Motor neuron (in vitro differentiated cells): Measurements from ENCODE around the gene EXOSC3. TPM values are rescaled to one million over a fixed set of nuclear protein-coding genes. Genes with fewer than 3 reads are reported as not detected.
"Not testable (repeated sequence)": the region's sequence is repeated elsewhere in the genome, so short reads cannot be mapped to it uniquely, and the experiment has no call there.

ENCODE experiments used
- ATAC-seq, 8 experiments: fragments of 200-7000 bp; cut with Tn5 transposase; replicated peaks in 6 of 8; 2 replicates each; pipeline ENCODE4 v1.8.0; 2021; ENCODE audit warnings: mild to moderate bottlenecking in 8 of 8, moderate library complexity in 8 of 8
- H3K27ac ChIP-seq, 2 donors: fragments of 250-450 bp; sonication (Bioruptor Pico); 2 replicates each; pipeline ENCODE4 v1.9.0; 2021; ENCODE audit warnings: antibody characterized with exemption in 2 of 2, mild to moderate bottlenecking in 2 of 2, moderate library complexity in 1 of 2
- H3K4me1 ChIP-seq, 2 donors: fragments of 250-450 bp; sonication (Bioruptor Pico); replicated peaks in 1 of 2; 2 replicates each; pipeline ENCODE4 v1.6.1; 2021; ENCODE audit warnings: antibody characterized with exemption in 2 of 2, mild to moderate bottlenecking in 2 of 2, moderate library complexity in 1 of 2
- H3K4me3 ChIP-seq, 5 donors: fragments of 250-450 bp; sonication (Bioruptor Pico); 2 replicates each; pipeline ENCODE4 v1.9.0; 2021; ENCODE audit warnings: antibody characterized with exemption in 5 of 5, mild to moderate bottlenecking in 5 of 5, moderate library complexity in 4 of 5
- WGBS, 10 experiments: fragments of 450-650 bp; shearing (Covaris generic); methylation state at CpG; one replicate each; pipeline ENCODE4 v1.0.0; 2022; 5-methylcytosine and 5-hydroxymethylcytosine counted together
- in situ Hi-C, 9 experiments: fragments of 400-800 bp; cut with MboI; loops; one replicate each; pipeline ENCODE4 v1.15.0; 2021; ENCODE audit warnings: low sequenced_read_pairs in 9 of 9, low pct_unique_long_range_greater_than_20kb in 2 of 9; ENCODE audit not compliant: unreplicated experiment in 9 of 9
- total RNA-seq, 8 experiments: library from RNA; unstranded; fragments of 300-600 nt; gene quantifications; 2 replicates each; pipeline versions ENCODE4 v1.2.3 to v1.2.4, GENCODE V29; 2022

The EXOSC3 gene
- total RNA-seq = 10 to 100 TPM; 24.7 to 57.2 (median 43.2) TPM

DNA sequence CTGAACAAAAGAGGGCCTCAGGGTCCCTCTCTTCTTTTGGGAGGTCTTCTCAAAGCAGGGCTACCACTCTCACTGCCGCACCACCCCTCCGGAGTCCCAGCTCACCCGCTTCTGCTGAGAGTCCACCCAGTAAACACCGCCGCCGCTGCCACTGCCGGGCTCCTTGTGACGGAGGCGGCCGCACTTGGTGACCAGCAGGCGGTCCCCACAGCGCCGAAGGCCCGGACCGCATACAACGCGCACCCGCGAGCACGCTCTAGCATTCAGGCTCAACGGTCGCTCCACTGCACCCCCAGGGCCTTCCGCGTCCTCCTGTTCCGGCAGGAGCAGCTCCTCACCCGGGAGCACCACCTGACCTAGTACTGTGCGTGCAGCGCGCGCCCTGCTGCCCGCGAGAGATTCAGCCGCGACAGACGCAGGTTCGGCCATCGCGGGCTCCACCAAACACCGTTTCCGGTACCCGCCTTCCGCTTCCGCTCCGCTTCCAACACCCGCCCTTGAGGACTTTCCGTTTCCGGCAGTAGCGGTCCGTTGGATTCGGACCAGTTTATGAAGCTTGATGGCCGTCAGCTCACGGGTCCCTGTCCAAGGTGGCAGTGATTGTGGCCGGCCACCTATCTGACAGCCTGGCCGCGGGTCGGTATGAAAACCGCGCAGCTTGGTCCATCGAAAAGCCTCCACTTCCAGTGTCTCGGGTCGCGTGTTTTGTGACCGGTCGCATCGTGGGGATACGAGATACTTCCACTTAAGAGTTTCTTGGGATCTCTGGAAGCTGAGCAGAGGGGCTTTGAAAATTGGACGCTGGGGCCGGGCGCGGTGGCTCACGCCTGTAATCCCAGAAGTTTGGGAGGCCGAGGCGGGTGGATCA, at the start of gene EXOSC3:
EXOSC3 (minus strand) TSS at position 449 of the 868 bp plus-strand sequence; CDS start at position 429, 20 bp downstream.
- peak within 1 kb of the TSS; percentile 79 to 89 (median 82) for H3K4me3 ChIP-seq
- peaks cover 7 to 17% of the 10 kb centered on the region in 2 donors for H3K4me1 ChIP-seq
- peak within 1 kb of the TSS; percentile 76 to 90 for H3K27ac ChIP-seq
- in situ Hi-C loops = loop anchor here in 3 of 9 experiments (25.0 kb wide), 3 partner anchors 102 to 298 kb away; partner anchors contain the start of genes FBXO10 (in 2 of the 3), TOMM5 (in 2 of the 3) and POLR1E (in 1 of the 3)
- 0 to 2% (median 0%) methylated on average over 1 to 12 of the region's 73 CpGs; no CpG with 5 or more reads in 4 of the 10 experiments for WGBS, 10 experiments
- ATAC-seq = peak; percentile 91 to 98 (median 96)

DNA sequence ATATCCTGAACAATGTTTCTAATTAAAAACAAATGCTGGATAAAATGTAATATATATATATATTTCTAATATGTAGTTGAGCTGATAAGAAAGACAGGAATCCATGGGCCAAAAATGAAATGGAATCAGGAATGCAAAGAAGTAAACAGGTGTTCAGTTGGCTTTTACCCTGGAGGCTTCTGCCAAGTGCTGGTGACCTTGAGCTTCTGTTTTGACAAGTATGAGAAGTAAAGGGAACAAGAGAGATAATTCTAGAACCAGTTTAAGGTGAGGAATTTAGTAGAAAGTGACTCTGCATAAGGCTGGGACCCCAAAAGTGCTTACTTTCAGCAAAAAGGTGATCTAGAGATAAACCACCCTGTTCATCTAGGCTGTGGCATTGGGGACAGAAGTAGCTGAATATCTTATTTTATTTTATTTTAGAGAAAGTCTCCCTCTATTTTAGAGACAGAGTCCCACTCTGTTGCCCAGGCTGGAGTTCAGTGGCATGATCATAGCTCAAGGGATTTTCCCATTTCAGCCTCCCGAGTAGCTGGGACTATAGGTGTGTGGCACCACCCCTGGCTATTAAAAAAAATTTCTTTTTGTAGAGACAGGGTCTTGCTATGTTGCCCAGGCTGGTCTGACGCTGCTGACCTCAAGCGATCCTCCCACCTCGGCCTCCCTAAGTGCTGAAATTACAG, 42.8 kb upstream of the EXOSC3 start:
- H3K4me3 ChIP-seq = no peak overlapping the region
- no peak for ATAC-seq
- no peaks in the 10 kb centered on the region for H3K4me1 ChIP-seq
- in situ Hi-C loops = no loop called here
- WGBS, 10 experiments = 80 to 100% (median 100%) methylated on average over 1 to 4 of the region's 4 CpGs; no CpG with 5 or more reads in 3 of the 10 experiments
- H3K27ac ChIP-seq = no peak overlapping the region

DNA sequence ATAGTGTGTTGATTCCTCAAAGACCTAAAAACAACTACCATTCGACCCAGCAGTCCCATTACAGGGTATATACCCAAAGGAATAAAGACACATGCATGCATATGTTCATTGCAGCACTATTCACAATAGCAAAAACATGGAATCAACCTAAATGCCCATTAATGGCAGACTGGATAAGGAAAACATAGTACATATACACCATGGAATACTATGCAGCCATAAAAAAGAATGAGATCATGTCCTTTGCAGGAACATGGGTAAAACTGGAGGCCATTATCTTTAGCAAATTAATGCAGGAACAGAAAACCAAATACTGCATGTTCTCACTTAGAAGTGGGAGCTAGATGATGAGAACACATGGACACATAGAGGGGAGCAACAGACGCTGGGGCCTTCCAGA, 40.3 kb upstream of the EXOSC3 start:
- H3K4me3 ChIP-seq, H3K4me1 ChIP-seq, in situ Hi-C loops, ATAC-seq, H3K27ac ChIP-seq: not testable (repeated sequence)
- WGBS, 10 experiments = 89 to 100% (median 96%) methylated on average over 1 to 2 of the region's 2 CpGs; no CpG with 5 or more reads in 3 of the 10 experiments

DNA sequence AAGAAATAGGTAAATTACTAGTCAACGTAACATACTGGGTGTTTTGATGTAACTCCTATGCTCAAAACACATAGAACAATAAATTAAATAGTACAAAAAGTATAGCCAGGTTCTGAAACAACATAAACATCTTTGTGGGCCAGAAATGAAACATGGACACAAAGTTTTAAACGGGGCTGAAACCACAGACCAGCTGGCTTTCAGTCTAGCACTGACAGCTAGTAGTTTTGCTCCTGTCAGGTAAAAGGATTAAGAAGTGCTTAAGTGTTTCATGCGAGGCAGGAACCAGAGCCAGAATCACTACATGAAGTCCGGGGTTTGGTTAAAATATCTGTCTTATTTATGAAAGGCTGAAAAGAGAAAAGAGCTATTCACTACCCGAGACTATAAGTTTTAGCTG, 35.3 kb upstream of the EXOSC3 start:
- Histone ChIP-seq H3K4me1 (no peaks in the 10 kb centered on the region), H3K27ac (no peak overlapping the region), H3K4me3 (no peak overlapping the region)
- in situ Hi-C loops = no loop called here
- no peak for ATAC-seq
- WGBS, 10 experiments = 81 to 100% (median 100%) methylated on average over 1 to 5 of the region's 5 CpGs; no CpG with 5 or more reads in 1 of the 10 experiments

DNA sequence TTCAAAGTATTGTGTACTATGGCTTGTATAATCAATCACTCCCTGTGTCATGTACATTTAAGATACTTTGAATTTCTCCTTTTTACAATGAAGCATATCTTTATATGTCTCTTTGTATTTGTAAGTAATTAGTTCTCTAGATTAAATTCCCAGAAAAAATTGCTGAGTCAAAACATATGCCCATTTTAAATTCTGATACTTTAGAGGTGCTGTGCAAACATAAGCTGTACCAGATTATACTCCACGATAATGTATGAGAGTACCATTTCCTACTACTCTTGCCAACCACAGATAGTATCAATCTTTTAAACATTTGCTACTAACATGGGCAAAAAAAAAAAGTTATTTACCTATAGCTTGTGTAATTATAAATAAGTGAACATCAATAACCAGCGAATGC, 34.0 kb upstream of the EXOSC3 start:
- H3K27ac ChIP-seq = no peak overlapping the region
- H3K4me1 ChIP-seq = no peaks in the 10 kb centered on the region
- in situ Hi-C loops = no loop called here
- no peak overlapping the region for H3K4me3 ChIP-seq
- 20 to 100% (median 95%) methylated on average over 1 to 2 of the region's 2 CpGs; no CpG with 5 or more reads in 1 of the 10 experiments for WGBS, 10 experiments
- no peak for ATAC-seq

DNA sequence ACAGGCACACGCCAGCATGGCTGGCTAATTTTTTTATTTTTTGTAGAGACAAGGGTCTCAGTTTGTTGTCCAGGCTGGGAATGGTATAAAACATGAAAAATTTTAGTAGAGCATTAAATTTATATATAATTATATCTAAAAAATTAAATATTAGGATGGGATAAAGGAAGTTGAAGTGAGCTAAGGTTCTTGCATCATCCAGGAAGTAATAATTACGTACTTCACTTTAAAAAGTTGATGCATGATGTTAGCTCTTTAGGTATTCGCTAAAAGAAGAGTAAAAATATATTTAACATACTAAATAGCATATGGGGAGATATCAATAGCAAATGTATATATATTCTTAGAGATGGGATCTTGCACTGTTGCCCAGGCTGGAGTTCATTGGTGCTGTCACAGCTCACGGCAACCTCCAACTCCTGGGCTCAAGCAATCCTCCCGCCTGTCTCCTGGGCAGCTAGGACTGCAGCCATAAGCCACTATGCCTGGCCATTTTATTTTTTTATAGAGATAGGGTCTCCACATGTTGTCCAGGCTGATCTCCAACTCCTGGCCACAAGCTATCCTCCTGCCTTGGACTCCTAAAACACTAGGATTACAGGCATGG, 28.0 kb upstream of the EXOSC3 start:
- no peak overlapping the region for H3K27ac ChIP-seq
- 84 to 100% (median 92%) methylated on average over 1 to 5 of the region's 5 CpGs for WGBS, 10 experiments
- in situ Hi-C loops = no loop called here
- H3K4me1 ChIP-seq = no peaks in the 10 kb centered on the region
- no peak for ATAC-seq
- H3K4me3 ChIP-seq = no peak overlapping the region

DNA sequence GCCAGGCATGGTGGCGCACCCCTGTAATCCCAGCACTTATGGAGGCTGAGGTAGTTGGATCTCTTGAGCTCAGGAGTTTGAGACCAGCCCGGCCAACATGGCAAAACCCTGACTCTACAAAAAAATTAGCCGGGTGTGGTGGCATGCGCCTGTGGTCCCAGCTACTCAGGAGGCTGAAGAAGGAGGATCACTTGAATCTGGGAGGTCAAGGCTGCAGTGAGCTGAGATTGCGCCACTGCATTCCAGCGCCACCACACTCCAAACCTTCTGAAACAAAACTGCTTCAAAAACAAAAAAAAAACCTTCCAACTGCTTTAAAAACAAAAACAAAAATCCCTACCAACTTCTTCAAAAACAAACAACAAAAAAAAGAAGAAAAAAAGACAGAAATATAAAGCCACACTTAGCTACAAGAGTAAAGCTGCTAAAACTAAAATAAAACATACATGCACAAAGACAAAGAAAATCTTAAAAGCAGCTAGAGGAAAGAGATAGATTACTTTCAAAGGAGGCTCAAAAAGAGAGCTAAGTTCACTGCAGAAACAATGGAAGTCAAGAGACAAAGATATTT, 27.1 kb upstream of the EXOSC3 start:
- ATAC-seq = no peak
- WGBS, 10 experiments = 90 to 100% (median 97%) methylated on average over 2 to 6 of the region's 6 CpGs
- Histone ChIP-seq H3K27ac (no peak overlapping the region), H3K4me1 (no peaks in the 10 kb centered on the region), H3K4me3 (no peak overlapping the region)
- in situ Hi-C loops = no loop called here

DNA sequence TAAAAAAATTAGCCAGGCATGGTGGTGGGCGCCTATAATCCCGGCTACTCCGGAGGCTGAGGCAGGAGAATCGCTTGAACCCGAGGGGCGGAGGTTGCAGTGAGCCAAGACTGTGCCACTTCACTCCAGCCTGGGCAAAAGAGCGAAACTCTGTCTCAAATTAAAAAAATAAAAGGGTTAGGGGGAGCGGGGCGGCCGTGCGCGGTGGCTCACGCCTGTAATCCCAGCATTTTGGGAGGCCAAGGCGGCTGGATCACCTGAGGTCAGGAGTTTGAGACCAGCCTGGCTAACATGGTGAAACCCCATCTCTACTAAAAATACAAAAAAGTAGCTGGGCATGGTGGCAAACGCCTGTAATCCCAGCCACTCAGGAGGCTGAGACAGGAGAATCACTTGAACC, 24.8 kb upstream of the EXOSC3 start:
- H3K4me1 ChIP-seq, H3K4me3 ChIP-seq, in situ Hi-C loops, ATAC-seq, H3K27ac ChIP-seq: not testable (repeated sequence)
- 56 to 100% (median 100%) methylated on average over 1 to 7 of the region's 15 CpGs; no CpG with 5 or more reads in 3 of the 10 experiments for WGBS, 10 experiments

DNA sequence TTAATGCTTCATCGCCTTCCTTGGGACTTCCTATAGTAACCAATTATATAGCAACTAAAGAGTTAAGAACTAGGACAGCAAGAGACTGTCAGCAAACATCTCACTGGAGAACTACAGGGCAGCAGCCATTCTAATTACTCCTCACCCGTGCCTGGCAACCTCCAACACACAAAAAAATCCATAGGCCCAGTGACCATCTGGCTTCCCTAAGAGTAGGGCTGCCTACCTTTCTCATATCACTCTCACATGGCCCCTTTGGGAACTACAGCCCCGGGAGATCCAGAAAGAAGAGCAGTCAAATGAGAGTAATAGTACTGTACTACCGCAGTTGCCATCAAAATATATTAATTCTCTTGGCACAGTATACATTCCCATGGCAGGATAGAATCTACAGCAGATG, 21.4 kb upstream of the EXOSC3 start:
- peak in 6 of 8 experiments; percentile 36 to 94 (median 80) for ATAC-seq

DNA sequence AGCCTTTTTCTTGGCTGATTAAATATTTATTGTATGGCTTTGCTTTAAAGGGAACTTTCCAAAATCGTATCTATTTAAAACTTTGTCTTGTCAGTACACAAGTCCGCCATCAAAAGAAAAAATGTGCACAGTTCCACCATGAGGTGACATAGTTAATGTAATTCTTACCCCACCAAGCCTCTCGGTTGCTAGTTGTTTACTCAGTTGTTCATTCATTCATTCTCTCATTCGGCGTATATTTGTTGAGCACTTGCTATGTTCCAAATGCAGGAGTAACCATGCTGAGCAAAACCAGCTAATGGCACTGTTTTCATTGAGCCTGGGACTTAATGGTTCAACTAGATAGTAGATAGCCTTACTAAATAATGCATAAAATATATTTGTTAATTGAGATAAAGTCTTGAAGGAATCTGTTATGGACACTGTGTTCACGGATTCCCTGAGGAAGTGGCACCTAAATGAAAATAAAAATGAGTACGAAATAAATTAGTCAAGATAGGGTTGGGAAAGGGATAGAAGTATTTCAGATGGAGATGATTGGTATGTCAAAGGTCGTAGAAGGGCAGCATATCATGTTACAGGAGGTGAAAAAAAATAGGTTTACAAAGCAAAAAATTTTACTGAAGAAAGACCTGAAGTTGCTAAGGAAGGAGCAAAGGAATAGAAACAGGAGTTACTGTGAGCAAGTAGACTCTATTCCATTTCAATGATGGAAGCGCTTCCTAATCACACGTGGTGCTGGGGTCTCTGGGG, 17.3 kb upstream of the EXOSC3 start:
- no peak overlapping the region for H3K27ac ChIP-seq
- peak overlapping the region; percentile 72 to 96 (median 87) for H3K4me3 ChIP-seq
- peaks cover 14 to 22% of the 10 kb centered on the region in 2 donors for H3K4me1 ChIP-seq
- 25 to 64% (median 48%) methylated on average over 3 to 10 of the region's 10 CpGs for WGBS, 10 experiments
- in situ Hi-C loops = no loop called here
- no peak for ATAC-seq

More for the DNA sequence above, 21.4 kb upstream of the EXOSC3 start:
- 63 to 100% (median 100%) methylated on average over 1 to 3 of the region's 4 CpGs; no CpG with 5 or more reads in 1 of the 10 experiments for WGBS, 10 experiments
- H3K4me1 ChIP-seq = peaks cover 10 to 16% of the 10 kb centered on the region in 2 donors
- no peak overlapping the region for H3K27ac ChIP-seq
- H3K4me3 ChIP-seq = no peak overlapping the region
- in situ Hi-C loops = no loop called here

DNA sequence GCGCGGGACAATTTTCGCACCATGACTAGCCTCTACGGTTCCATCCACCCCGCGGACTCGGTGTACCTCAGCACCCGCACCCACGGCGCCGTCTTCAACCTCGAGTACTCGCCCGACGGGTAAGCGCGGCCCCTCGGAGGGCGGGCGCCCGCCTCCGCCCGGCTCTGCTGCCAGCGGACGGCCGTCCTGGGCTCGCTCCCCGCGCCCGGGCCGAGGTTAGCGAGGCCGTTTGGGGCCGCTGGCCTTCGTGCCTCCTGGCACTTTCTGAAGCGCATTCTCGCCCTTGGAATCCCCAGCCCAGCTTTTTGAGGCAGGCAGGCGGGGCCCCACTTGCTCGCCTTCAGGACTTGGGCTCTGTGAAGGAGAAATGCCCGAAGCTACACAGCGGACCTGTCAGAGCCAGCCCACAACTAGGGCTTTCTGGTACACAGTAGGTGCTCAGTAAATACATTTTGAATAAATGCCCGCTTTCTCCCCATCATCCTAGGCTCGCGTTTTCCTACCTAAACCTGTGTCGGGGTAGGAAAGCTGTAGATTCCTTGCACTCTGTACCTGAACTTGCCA, 16.5 kb upstream of the EXOSC3 start:
- peak overlapping the region; percentile 72 to 96 (median 87) for H3K4me3 ChIP-seq
- peak overlapping the region; percentile 87 to 95 for H3K27ac ChIP-seq
- ATAC-seq = peak in 7 of 8 experiments; percentile 18 to 43 (median 29)
- WGBS, 10 experiments = 0 to 6% (median 3%) methylated on average over 3 to 12 of the region's 45 CpGs; no CpG with 5 or more reads in 3 of the 10 experiments
- peaks cover 14 to 22% of the 10 kb centered on the region in 2 donors for H3K4me1 ChIP-seq
- in situ Hi-C loops = no loop called here
